ENCODE results near the gene WDR11.
A peak's percentile ranks its signal among the peaks of the same experiment; 100 is the strongest.
"Not testable (repeated sequence)": the region's sequence is repeated elsewhere in the genome, so short reads cannot be mapped to it uniquely, and the experiment has no call there.

WDR11 gene

DNA sequence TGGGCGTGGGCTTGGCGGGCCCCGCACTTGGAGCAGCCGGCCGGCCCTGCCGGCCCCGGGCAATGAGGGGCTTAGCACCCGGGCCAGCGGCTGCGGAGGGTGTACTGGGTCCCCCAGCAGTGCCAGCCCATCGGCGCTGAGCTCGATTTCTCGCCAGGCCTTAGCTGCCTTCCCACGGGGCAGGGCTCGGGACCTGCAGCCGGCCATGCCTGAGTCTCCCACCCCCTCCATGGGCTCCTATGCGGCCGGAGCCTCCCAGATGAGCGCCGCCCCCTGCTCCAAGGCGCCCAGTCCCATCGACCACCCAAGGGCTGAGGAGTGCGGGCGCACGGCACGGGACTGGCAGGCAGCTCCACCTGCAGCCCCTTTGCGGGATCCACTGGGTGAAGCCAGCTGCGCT lies 72.7 kb downstream of the WDR11 start:
- not testable (repeated sequence) for H3K36me3 ChIP-seq (ENCODE audit: control insufficient read depth in 2 of 2, insufficient read depth in 2 of 2, low read length in 2 of 2); H3K4me1 ChIP-seq (ENCODE audit: control insufficient read depth in 2 of 2, insufficient read depth in 2 of 2, low read length in 2 of 2); H3K9me3 ChIP-seq (ENCODE audit: control insufficient read depth in 2 of 2, low read length in 2 of 2); H3K4me3 ChIP-seq (ENCODE audit: low read length in 2 of 2); H3K27ac ChIP-seq (ENCODE audit: low read depth in 2 of 2, low read length in 2 of 2); H3K9ac ChIP-seq (ENCODE audit: low read depth in 1 of 2, low read length in 2 of 2); H3K27me3 ChIP-seq (ENCODE audit: control insufficient read depth in 2 of 2, insufficient read depth in 2 of 2, low read length in 2 of 2)

DNA sequence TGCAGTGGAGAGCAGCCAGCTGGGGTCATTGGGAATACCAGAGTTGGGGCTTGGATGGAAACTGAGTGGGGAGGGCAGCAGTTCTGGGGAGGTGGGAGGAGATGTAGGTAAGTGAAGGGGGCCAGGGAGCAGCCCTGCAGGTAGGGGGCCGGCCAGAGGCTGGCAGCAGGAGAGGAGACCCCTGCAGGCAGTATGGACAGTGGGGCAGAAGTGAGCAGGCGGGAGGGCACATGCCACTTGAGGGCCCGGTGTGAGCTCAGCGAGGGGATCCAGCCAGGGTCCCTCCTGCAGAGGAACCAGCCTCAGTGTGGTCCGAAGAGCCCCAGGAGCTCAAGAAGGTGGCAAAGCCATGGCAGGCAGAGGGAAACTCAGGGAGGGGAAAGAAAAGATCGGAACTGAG lies 75.4 kb downstream of the WDR11 start:
- Histone ChIP-seq H3K9me3 (ENCODE audit: control insufficient read depth in 2 of 2, low read length in 2 of 2) (no peaks in the 10 kb centered on the region), H3K9ac (ENCODE audit: low read depth in 1 of 2, low read length in 2 of 2) (no peak overlapping the region), H3K27ac (ENCODE audit: low read depth in 2 of 2, low read length in 2 of 2) (no peak overlapping the region), H3K4me3 (ENCODE audit: low read length in 2 of 2) (no peak overlapping the region), H3K4me1 (ENCODE audit: control insufficient read depth in 2 of 2, insufficient read depth in 2 of 2, low read length in 2 of 2) (no peaks in the 10 kb centered on the region), H3K36me3 (ENCODE audit: control insufficient read depth in 2 of 2, insufficient read depth in 2 of 2, low read length in 2 of 2) (no peaks in the 10 kb centered on the region), H3K27me3 (ENCODE audit: control insufficient read depth in 2 of 2, insufficient read depth in 2 of 2, low read length in 2 of 2) (peaks cover 0 to 3% of the 10 kb centered on the region in 2 donors)

DNA sequence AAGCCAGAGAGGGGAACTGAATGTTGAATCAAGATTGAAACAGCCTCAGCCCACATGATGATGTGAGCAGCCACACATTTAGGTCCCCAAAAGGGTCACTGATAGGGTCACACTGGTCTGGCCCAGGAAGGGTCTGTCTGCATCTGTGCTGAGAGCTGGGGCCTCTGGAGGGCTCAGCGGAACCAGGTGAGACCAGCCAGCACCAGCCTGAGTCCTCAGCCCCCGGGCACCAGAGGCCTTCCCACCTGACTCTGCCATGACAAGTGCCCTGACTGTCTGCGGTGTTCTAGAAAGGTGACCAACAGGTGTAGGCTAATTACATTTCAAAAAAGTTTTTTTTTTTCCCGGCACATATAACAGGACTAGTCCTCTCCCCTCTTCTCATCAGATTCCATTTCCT lies 76.2 kb downstream of the WDR11 start:
- Histone ChIP-seq H3K27ac (ENCODE audit: low read depth in 2 of 2, low read length in 2 of 2) (no peak overlapping the region), H3K9ac (ENCODE audit: low read depth in 1 of 2, low read length in 2 of 2) (no peak overlapping the region), H3K27me3 (ENCODE audit: control insufficient read depth in 2 of 2, insufficient read depth in 2 of 2, low read length in 2 of 2) (peaks cover 0 to 3% of the 10 kb centered on the region in 2 donors), H3K9me3 (ENCODE audit: control insufficient read depth in 2 of 2, low read length in 2 of 2) (no peaks in the 10 kb centered on the region), H3K4me1 (ENCODE audit: control insufficient read depth in 2 of 2, insufficient read depth in 2 of 2, low read length in 2 of 2) (no peaks in the 10 kb centered on the region), H3K36me3 (ENCODE audit: control insufficient read depth in 2 of 2, insufficient read depth in 2 of 2, low read length in 2 of 2) (no peaks in the 10 kb centered on the region), H3K4me3 (ENCODE audit: low read length in 2 of 2) (no peak overlapping the region)

DNA sequence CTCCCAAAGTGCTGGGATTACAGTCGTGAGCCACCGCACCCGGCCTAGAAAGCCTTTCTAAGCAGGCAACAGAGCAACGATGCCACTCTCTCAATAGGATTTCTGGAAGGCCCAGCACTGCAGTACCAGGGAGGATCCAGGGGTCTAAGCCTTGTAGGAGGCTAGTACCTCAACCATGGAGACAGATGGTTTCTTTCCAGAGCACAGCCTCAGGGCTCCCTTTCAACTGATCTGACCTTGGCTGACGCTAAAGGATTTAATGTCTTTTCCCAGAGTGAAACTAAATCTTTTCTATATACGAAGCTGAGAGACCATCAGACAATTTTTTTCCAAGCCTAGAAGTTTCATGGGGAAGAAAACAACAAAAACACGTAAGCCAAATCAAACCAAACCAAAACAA lies 78.0 kb downstream of the WDR11 start:
- Histone ChIP-seq H3K9me3 (ENCODE audit: control insufficient read depth in 2 of 2, low read length in 2 of 2) (no peaks in the 10 kb centered on the region), H3K36me3 (ENCODE audit: control insufficient read depth in 2 of 2, insufficient read depth in 2 of 2, low read length in 2 of 2) (no peaks in the 10 kb centered on the region), H3K9ac (ENCODE audit: low read depth in 1 of 2, low read length in 2 of 2) (no peak overlapping the region)

DNA sequence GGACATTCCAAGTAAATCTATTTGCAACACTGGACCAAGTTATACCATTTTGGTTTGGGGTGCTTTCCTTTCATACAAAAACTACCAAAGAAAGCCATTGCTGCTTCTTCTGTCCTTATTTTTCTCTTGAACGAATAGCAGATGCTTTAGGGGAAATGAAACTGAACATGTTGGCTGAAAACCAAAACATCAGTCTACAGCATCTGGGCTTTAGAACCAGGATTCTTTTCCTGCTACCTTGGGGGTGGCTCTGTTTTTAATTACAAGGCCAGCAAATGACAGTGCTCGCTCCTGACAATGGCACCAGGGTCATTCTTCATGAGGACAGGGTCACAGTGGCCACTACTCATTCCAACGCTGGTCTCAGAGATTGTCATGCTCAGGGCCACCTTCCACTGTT lies 80.3 kb downstream of the WDR11 start:
- Histone ChIP-seq H3K4me3 (ENCODE audit: low read length in 2 of 2) (no peak overlapping the region), H3K4me1 (ENCODE audit: control insufficient read depth in 2 of 2, insufficient read depth in 2 of 2, low read length in 2 of 2) (no peaks in the 10 kb centered on the region), H3K27me3 (ENCODE audit: control insufficient read depth in 2 of 2, insufficient read depth in 2 of 2, low read length in 2 of 2) (no peaks in the 10 kb centered on the region), H3K9ac (ENCODE audit: low read depth in 1 of 2, low read length in 2 of 2) (no peak overlapping the region), H3K9me3 (ENCODE audit: control insufficient read depth in 2 of 2, low read length in 2 of 2) (no peaks in the 10 kb centered on the region), H3K27ac (ENCODE audit: low read depth in 2 of 2, low read length in 2 of 2) (no peak overlapping the region), H3K36me3 (ENCODE audit: control insufficient read depth in 2 of 2, insufficient read depth in 2 of 2, low read length in 2 of 2) (no peaks in the 10 kb centered on the region)

More for the DNA sequence above, 78.0 kb downstream of the WDR11 start:
- H3K4me1 ChIP-seq (ENCODE audit: control insufficient read depth in 2 of 2, insufficient read depth in 2 of 2, low read length in 2 of 2), result no peaks in the 10 kb centered on the region
- H3K4me3 ChIP-seq (ENCODE audit: low read length in 2 of 2), result no peak overlapping the region
- H3K27me3 ChIP-seq (ENCODE audit: control insufficient read depth in 2 of 2, insufficient read depth in 2 of 2, low read length in 2 of 2), result peaks cover 0 to 3% of the 10 kb centered on the region in 2 donors
- H3K27ac ChIP-seq (ENCODE audit: low read depth in 2 of 2, low read length in 2 of 2), result no peak overlapping the region

DNA sequence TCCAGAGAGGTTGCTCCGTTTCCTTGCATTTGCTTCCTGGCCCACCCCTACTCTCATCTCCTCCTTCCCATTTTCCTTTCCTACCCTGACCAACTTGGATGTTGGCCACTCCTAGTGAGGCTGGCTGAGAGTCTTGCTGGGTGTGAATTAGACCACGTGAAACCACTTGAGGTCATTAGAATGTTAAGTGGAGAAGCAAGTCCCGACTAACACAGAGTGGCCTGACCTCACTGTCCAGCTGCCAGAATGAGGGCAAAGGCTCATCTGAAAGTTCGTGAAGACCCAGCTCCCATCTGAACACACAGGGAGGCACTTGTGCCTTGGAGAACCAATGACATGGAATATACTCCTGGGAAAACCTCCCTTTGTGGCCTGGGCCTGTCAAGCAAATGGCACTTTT lies 80.8 kb downstream of the WDR11 start:
- H3K9ac ChIP-seq (ENCODE audit: low read depth in 1 of 2, low read length in 2 of 2), result no peak overlapping the region
- no peaks in the 10 kb centered on the region for H3K4me1 ChIP-seq (ENCODE audit: control insufficient read depth in 2 of 2, insufficient read depth in 2 of 2, low read length in 2 of 2)
- H3K36me3 ChIP-seq (ENCODE audit: control insufficient read depth in 2 of 2, insufficient read depth in 2 of 2, low read length in 2 of 2), result no peaks in the 10 kb centered on the region
- no peaks in the 10 kb centered on the region for H3K9me3 ChIP-seq (ENCODE audit: control insufficient read depth in 2 of 2, low read length in 2 of 2)
- H3K27ac ChIP-seq (ENCODE audit: low read depth in 2 of 2, low read length in 2 of 2), result no peak overlapping the region
- no peaks in the 10 kb centered on the region for H3K27me3 ChIP-seq (ENCODE audit: control insufficient read depth in 2 of 2, insufficient read depth in 2 of 2, low read length in 2 of 2)
- no peak overlapping the region for H3K4me3 ChIP-seq (ENCODE audit: low read length in 2 of 2)

DNA sequence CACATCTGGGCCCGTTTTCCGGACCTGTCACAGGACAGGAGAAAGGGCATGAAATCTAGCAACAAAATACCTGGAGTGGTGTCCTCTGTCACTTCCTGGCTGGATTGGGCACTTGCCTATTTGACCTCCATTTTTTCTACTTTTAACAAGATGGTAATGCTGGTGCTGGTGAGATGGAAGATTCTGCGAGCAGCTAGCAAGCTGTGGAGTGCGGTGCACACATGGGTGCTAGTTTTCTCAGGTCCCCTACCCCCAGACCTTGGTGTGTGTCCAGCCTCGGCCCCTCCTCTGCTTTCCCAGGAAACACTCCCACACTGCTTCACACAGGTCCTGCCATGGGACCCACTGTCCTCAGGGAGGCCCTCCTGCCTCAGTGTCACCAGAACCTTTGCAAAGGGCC lies 87.7 kb downstream of the WDR11 start:
- no peak overlapping the region for H3K4me3 ChIP-seq (ENCODE audit: low read length in 2 of 2)
- no peak overlapping the region for H3K9ac ChIP-seq (ENCODE audit: low read depth in 1 of 2, low read length in 2 of 2)
- no peaks in the 10 kb centered on the region for H3K36me3 ChIP-seq (ENCODE audit: control insufficient read depth in 2 of 2, insufficient read depth in 2 of 2, low read length in 2 of 2)
- H3K27me3 ChIP-seq (ENCODE audit: control insufficient read depth in 2 of 2, insufficient read depth in 2 of 2, low read length in 2 of 2), result peaks cover 0 to 2% of the 10 kb centered on the region in 2 donors
- H3K4me1 ChIP-seq (ENCODE audit: control insufficient read depth in 2 of 2, insufficient read depth in 2 of 2, low read length in 2 of 2), result peaks cover 0 to 3% of the 10 kb centered on the region in 2 donors
- no peaks in the 10 kb centered on the region for H3K9me3 ChIP-seq (ENCODE audit: control insufficient read depth in 2 of 2, low read length in 2 of 2)
- no peak overlapping the region for H3K27ac ChIP-seq (ENCODE audit: low read depth in 2 of 2, low read length in 2 of 2)

DNA sequence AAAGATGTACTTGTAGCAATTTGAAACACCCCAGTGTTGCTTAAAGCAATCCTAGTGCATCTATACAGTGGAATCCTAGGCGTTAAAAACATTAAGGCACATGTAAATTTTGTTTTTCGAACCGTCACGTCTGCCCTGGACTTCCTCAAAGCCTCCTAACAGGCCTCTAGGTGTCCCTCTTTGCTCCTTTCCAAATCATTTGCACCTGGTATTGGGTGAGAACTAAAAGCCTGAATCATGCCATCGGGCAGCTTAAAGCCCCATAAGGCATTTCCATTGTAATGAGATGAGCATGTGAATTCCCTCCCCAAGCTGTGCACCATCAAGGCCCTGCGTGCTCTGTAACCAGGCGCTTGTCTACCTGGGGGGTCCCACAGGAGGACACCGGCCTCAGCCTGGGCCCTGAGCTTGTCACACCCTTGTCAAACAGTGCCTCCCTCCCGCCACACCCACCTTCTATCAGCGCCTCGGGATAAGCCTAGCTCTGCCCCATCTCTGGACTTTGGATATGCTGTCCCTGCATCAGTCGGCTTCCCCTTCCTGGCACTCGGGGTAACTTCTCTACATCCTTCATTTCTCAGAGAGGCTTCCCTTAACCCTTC lies 89.2 kb downstream of the WDR11 start:
- Histone ChIP-seq H3K9me3 (ENCODE audit: control insufficient read depth in 2 of 2, low read length in 2 of 2) (no peaks in the 10 kb centered on the region), H3K9ac (ENCODE audit: low read depth in 1 of 2, low read length in 2 of 2) (no peak overlapping the region), H3K4me3 (ENCODE audit: low read length in 2 of 2) (no peak overlapping the region), H3K27ac (ENCODE audit: low read depth in 2 of 2, low read length in 2 of 2) (no peak overlapping the region), H3K36me3 (ENCODE audit: control insufficient read depth in 2 of 2, insufficient read depth in 2 of 2, low read length in 2 of 2) (no peaks in the 10 kb centered on the region), H3K27me3 (ENCODE audit: control insufficient read depth in 2 of 2, insufficient read depth in 2 of 2, low read length in 2 of 2) (peaks cover 0 to 2% of the 10 kb centered on the region in 2 donors), H3K4me1 (ENCODE audit: control insufficient read depth in 2 of 2, insufficient read depth in 2 of 2, low read length in 2 of 2) (peaks cover 0 to 3% of the 10 kb centered on the region in 2 donors)

DNA sequence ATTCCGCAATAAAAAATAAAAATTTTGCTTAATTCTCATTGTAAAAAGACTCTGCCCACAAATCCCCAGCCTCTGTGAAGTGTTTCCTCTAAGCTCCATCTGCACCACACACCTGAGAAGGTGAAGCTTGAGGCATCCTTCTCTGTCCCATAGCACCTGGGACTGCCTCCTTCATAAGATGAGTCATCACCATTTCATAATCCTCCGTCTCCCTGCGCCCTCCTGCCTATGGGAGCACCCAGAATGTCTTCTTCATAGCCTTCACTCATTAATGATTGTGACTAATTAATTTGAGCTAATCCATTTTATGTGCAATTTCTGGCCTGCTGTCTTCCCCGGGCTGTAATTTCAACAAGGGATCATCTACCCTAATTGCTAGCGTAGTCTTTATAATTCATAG lies 90.3 kb downstream of the WDR11 start:
- H3K9me3 ChIP-seq (ENCODE audit: control insufficient read depth in 2 of 2, low read length in 2 of 2), result no peaks in the 10 kb centered on the region
- peaks cover 0 to 3% of the 10 kb centered on the region in 2 donors for H3K4me1 ChIP-seq (ENCODE audit: control insufficient read depth in 2 of 2, insufficient read depth in 2 of 2, low read length in 2 of 2)
- no peak overlapping the region for H3K27ac ChIP-seq (ENCODE audit: low read depth in 2 of 2, low read length in 2 of 2)
- H3K9ac ChIP-seq (ENCODE audit: low read depth in 1 of 2, low read length in 2 of 2), result no peak overlapping the region
- peaks cover 0 to 2% of the 10 kb centered on the region in 2 donors for H3K27me3 ChIP-seq (ENCODE audit: control insufficient read depth in 2 of 2, insufficient read depth in 2 of 2, low read length in 2 of 2)
- H3K4me3 ChIP-seq (ENCODE audit: low read length in 2 of 2), result no peak overlapping the region
- no peaks in the 10 kb centered on the region for H3K36me3 ChIP-seq (ENCODE audit: control insufficient read depth in 2 of 2, insufficient read depth in 2 of 2, low read length in 2 of 2)

DNA sequence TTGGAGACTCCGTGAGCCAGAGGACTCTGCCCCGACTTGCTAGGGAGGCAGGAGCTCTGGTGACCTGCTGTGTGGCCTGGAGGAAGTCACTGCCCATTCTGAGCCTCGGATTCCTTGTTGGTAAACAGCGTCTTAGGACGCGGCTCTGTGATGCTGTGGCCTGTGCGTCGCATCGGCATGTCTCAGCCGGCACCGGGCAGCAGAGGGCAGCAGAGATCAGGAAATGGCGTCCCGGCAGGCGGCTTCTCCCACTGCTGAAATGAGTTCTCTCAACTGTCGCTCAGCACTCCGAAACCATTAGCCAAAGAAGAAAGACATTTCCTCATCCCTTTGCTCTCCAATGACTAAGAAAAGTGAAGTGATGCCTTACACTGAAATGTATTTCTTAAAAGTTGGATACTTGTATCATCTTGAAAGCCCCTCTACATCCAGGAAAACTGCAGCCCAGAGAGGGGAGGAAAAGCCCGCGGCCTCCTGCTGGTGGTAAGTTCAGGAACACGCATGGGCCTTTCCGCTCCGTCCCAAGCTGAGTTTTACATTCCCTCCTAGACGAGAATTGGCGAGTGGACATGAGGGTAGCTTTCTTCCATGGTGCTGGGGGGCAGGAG lies 91.7 kb downstream of the WDR11 start:
- no peak overlapping the region for H3K27ac ChIP-seq (ENCODE audit: low read depth in 2 of 2, low read length in 2 of 2)

More for the DNA sequence above, 91.7 kb downstream of the WDR11 start:
- Histone ChIP-seq H3K9me3 (ENCODE audit: control insufficient read depth in 2 of 2, low read length in 2 of 2) (no peaks in the 10 kb centered on the region), H3K4me3 (ENCODE audit: low read length in 2 of 2) (no peak overlapping the region), H3K4me1 (ENCODE audit: control insufficient read depth in 2 of 2, insufficient read depth in 2 of 2, low read length in 2 of 2) (peaks cover 0 to 3% of the 10 kb centered on the region in 2 donors), H3K27me3 (ENCODE audit: control insufficient read depth in 2 of 2, insufficient read depth in 2 of 2, low read length in 2 of 2) (peaks cover 0 to 2% of the 10 kb centered on the region in 2 donors), H3K36me3 (ENCODE audit: control insufficient read depth in 2 of 2, insufficient read depth in 2 of 2, low read length in 2 of 2) (no peaks in the 10 kb centered on the region), H3K9ac (ENCODE audit: low read depth in 1 of 2, low read length in 2 of 2) (peak overlapping the region in 1 of 2 donors; percentile 19)
